Karpas-422 (cell line): Measurements from ENCODE around the gene ELAVL2. TPM values are rescaled to one million over a fixed set of nuclear protein-coding genes. Genes with fewer than 3 reads are reported as not detected.

Source experiments
- DNase-seq: peaks from one replicate; pipeline ENCODE4 v3.0.0-alpha.2; 2015
- H2AFZ ChIP-seq: fragments of 200-600 bp; sonication (generic); 2 replicates; pipeline ENCODE4 v1.6.1; 2014; ENCODE audit warnings: antibody characterized with exemption, low read length, mixed read lengths
- H3K27ac ChIP-seq: fragments of 200-600 bp; sonication (generic); 2 replicates; pipeline ENCODE4 v1.5.1; 2014; ENCODE audit warnings: mild to moderate bottlenecking, low read length, moderate library complexity
- H3K27me3 ChIP-seq: fragments of 200-600 bp; sonication (generic); 2 replicates; pipeline ENCODE4 v1.6.1; 2014; ENCODE audit warnings: low read length, mixed read lengths
- H3K36me3 ChIP-seq: fragments of 200-600 bp; sonication (generic); 2 replicates; pipeline ENCODE4 v1.6.1; 2014; ENCODE audit warnings: low read length, mixed read lengths; ENCODE audit not compliant: insufficient read depth
- H3K4me1 ChIP-seq: fragments of 200-600 bp; sonication (generic); 2 replicates; pipeline ENCODE4 v1.6.1; 2014; ENCODE audit warnings: mild to moderate bottlenecking, low read length, mixed read lengths
- H3K4me2 ChIP-seq: fragments of 200-600 bp; sonication (generic); 2 replicates; pipeline ENCODE4 v1.6.1; 2014; ENCODE audit warnings: low read length, low read depth, mild to moderate bottlenecking; ENCODE audit not compliant: poor library complexity, severe bottlenecking
- H3K4me3 ChIP-seq: fragments of 200-600 bp; sonication (generic); 2 replicates; pipeline ENCODE4 v1.5.1; 2014; ENCODE audit warnings: mild to moderate bottlenecking, antibody characterized with exemption, low read length, mixed read lengths
- H3K79me2 ChIP-seq: fragments of 200-600 bp; sonication (generic); 2 replicates; pipeline ENCODE4 v1.6.1; 2014; ENCODE audit warnings: mild to moderate bottlenecking, low read length, mixed read lengths
- H3K9ac ChIP-seq: fragments of 200-600 bp; sonication (generic); 2 replicates; pipeline ENCODE4 v1.6.0; 2014; ENCODE audit warnings: low read length
- H3K9me2 ChIP-seq: fragments of 200-600 bp; sonication (generic), shearing (Covaris generic); replicated peaks from 2 replicates; pipeline ENCODE4 v1.6.0; 2014; ENCODE audit warnings: mild to moderate bottlenecking, low read length, moderate library complexity; ENCODE audit not compliant: insufficient read depth
- H3K9me3 ChIP-seq: fragments of 300-700, 200-600 bp; sonication (generic); 2 replicates; pipeline ENCODE4 v1.6.1; 2014; ENCODE audit warnings: low read length, mixed read lengths
- H4K20me1 ChIP-seq: fragments of 200-600 bp; sonication (generic); 2 replicates; pipeline ENCODE4 v1.6.1; 2014; ENCODE audit warnings: mild to moderate bottlenecking, antibody characterized with exemption, low read length, low read depth; ENCODE audit not compliant: insufficient read depth
- total RNA-seq: library from RNA; depleted of rRNA; stranded (reverse); fragments of >200 nt; shearing (Covaris generic); gene quantifications from 2 replicates; pipeline ENCODE4 v1.2.3, GENCODE V29; 2014; ENCODE audit warnings: low replicate concordance

Gene ELAVL2
- total RNA-seq, 1 experiment from 2014 or later, result not detected

GRCh38 chr9:23721466-23721865 is 104.6 kb downstream of the ELAVL2 start:
- Histone ChIP-seq H3K27me3 (no peaks in the 10 kb centered on the region), H3K9ac (no peak overlapping the region), H3K79me2 (no peaks in the 10 kb centered on the region), H3K9me3 (no peaks in the 10 kb centered on the region), H3K9me2 (no peaks in the 10 kb centered on the region), H3K4me3 (no peak overlapping the region), H3K4me2 (no peak overlapping the region), H2AFZ (no peak overlapping the region), H4K20me1 (no peaks in the 10 kb centered on the region), H3K36me3 (no peaks in the 10 kb centered on the region), H3K4me1 (no peaks in the 10 kb centered on the region), H3K27ac (no peak overlapping the region)
- DNase-seq, result no peak

DNA sequence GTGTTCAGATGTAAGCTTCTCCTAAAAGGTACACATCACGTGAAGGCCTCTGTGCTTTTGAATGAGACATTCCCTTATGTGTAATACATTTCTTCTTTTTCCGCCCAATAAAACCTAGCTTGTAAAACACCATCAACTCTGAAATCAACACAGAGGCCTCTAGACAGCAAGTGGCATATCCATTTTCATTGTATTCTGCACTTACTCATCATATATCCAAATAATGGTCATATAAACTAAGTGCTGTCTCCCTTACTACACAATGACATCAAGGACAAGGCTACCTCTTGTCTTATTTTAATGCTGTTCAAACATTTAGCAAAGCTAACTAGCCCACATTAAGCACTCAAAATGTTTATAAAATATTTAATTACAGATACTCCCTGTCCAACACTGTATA is 108.5 kb downstream of the ELAVL2 start:
- Histone ChIP-seq H3K9me2 (no peaks in the 10 kb centered on the region), H3K27me3 (no peaks in the 10 kb centered on the region), H3K4me3 (no peak overlapping the region), H2AFZ (no peak overlapping the region), H3K27ac (no peak overlapping the region), H3K9me3 (no peaks in the 10 kb centered on the region), H3K4me2 (no peak overlapping the region), H3K4me1 (no peaks in the 10 kb centered on the region), H3K79me2 (no peaks in the 10 kb centered on the region), H3K9ac (no peak overlapping the region), H3K36me3 (no peaks in the 10 kb centered on the region), H4K20me1 (no peaks in the 10 kb centered on the region)
- no peak for DNase-seq

- Histone ChIP-seq H3K9me3 (no peaks in the 10 kb centered on the region), H3K79me2 (no peaks in the 10 kb centered on the region), H4K20me1 (no peaks in the 10 kb centered on the region), H2AFZ (no peak overlapping the region), H3K4me3 (no peak overlapping the region), H3K9me2 (no peaks in the 10 kb centered on the region), H3K9ac (no peak overlapping the region), H3K27me3 (no peaks in the 10 kb centered on the region), H3K4me2 (no peak overlapping the region), H3K27ac (no peak overlapping the region), H3K4me1 (no peaks in the 10 kb centered on the region), H3K36me3 (no peaks in the 10 kb centered on the region)
- DNase-seq, result no peak
Measured at GRCh38 chr9:23707249-23707648, 118.8 kb downstream of the ELAVL2 start.

GRCh38 chr9:23702311-23702922 is 123.6 kb downstream of the ELAVL2 start:
- Histone ChIP-seq H3K4me1 (no peaks in the 10 kb centered on the region), H3K9ac (no peak overlapping the region), H3K36me3 (no peaks in the 10 kb centered on the region), H3K79me2 (no peaks in the 10 kb centered on the region), H3K9me3 (no peaks in the 10 kb centered on the region), H3K27me3 (no peaks in the 10 kb centered on the region), H3K4me2 (no peak overlapping the region), H3K4me3 (no peak overlapping the region), H3K27ac (no peak overlapping the region), H2AFZ (no peak overlapping the region), H4K20me1 (no peaks in the 10 kb centered on the region), H3K9me2 (no peaks in the 10 kb centered on the region)
- no peak for DNase-seq

- H3K79me2 ChIP-seq, result no peaks in the 10 kb centered on the region
- H4K20me1 ChIP-seq, result no peaks in the 10 kb centered on the region
- no peak for DNase-seq
- no peak overlapping the region for H3K27ac ChIP-seq
- H3K9me3 ChIP-seq, result no peaks in the 10 kb centered on the region
- no peaks in the 10 kb centered on the region for H3K36me3 ChIP-seq
- no peaks in the 10 kb centered on the region for H3K9me2 ChIP-seq
- no peak overlapping the region for H3K4me3 ChIP-seq
- no peak overlapping the region for H3K9ac ChIP-seq
- no peaks in the 10 kb centered on the region for H3K27me3 ChIP-seq
- no peak overlapping the region for H2AFZ ChIP-seq
- H3K4me1 ChIP-seq, result no peaks in the 10 kb centered on the region
- no peak overlapping the region for H3K4me2 ChIP-seq
Measured at GRCh38 chr9:23701291-23701690, 124.7 kb downstream of the ELAVL2 start.

GRCh38 chr9:23700359-23700758 is 125.7 kb downstream of the ELAVL2 start:
- no peak for DNase-seq
- Histone ChIP-seq H3K9me2 (no peaks in the 10 kb centered on the region), H3K79me2 (no peaks in the 10 kb centered on the region), H3K4me3 (no peak overlapping the region), H3K36me3 (no peaks in the 10 kb centered on the region), H3K4me1 (no peaks in the 10 kb centered on the region), H2AFZ (0 out of 2 replicates have a peak overlapping the region, but pooled peaks have one; percentile 5), H3K9ac (no peak overlapping the region), H3K27ac (no peak overlapping the region), H3K4me2 (no peak overlapping the region), H4K20me1 (no peaks in the 10 kb centered on the region), H3K9me3 (no peaks in the 10 kb centered on the region), H3K27me3 (no peaks in the 10 kb centered on the region)

GRCh38 chr9:23698161-23698560 is 127.9 kb downstream of the ELAVL2 start:
- no peaks in the 10 kb centered on the region for H3K27me3 ChIP-seq
- H3K9me2 ChIP-seq, result no peaks in the 10 kb centered on the region
- no peaks in the 10 kb centered on the region for H4K20me1 ChIP-seq
- no peak overlapping the region for H3K9ac ChIP-seq
- H3K27ac ChIP-seq, result no peak overlapping the region
- no peaks in the 10 kb centered on the region for H3K36me3 ChIP-seq
- no peaks in the 10 kb centered on the region for H3K79me2 ChIP-seq
- no peak overlapping the region for H3K4me3 ChIP-seq
- H3K4me1 ChIP-seq, result no peaks in the 10 kb centered on the region
- H3K9me3 ChIP-seq, result no peaks in the 10 kb centered on the region
- no peak overlapping the region for H3K4me2 ChIP-seq
- no peak overlapping the region for H2AFZ ChIP-seq
- DNase-seq, result no peak

DNA sequence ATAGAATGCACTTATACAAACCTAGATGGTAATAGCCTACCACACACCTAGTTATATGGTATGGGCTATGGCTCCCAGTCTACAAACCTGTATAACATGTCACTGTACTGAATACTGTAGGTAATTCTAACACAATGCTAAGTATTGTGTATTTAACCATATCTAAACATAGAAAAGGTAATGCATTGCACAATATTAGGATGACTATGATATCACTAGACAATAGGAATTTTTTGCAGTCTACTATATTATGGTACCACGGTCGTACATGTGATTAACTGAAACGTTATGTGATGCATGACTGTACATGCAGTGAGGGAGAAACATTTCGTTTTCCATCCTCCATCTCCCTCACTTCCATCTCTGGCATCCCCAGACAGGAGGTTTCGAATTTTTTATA is 130.5 kb downstream of the ELAVL2 start:
- H3K27ac ChIP-seq, result no peak overlapping the region
- H3K79me2 ChIP-seq, result no peaks in the 10 kb centered on the region
- no peaks in the 10 kb centered on the region for H4K20me1 ChIP-seq
- no peak overlapping the region for H3K9ac ChIP-seq
- H3K36me3 ChIP-seq, result no peaks in the 10 kb centered on the region
- H2AFZ ChIP-seq, result no peak overlapping the region
- H3K9me3 ChIP-seq, result no peaks in the 10 kb centered on the region
- no peaks in the 10 kb centered on the region for H3K4me1 ChIP-seq
- H3K27me3 ChIP-seq, result no peaks in the 10 kb centered on the region
- no peaks in the 10 kb centered on the region for H3K9me2 ChIP-seq
- H3K4me3 ChIP-seq, result no peak overlapping the region
- no peak overlapping the region for H3K4me2 ChIP-seq
- DNase-seq, result no peak

DNA sequence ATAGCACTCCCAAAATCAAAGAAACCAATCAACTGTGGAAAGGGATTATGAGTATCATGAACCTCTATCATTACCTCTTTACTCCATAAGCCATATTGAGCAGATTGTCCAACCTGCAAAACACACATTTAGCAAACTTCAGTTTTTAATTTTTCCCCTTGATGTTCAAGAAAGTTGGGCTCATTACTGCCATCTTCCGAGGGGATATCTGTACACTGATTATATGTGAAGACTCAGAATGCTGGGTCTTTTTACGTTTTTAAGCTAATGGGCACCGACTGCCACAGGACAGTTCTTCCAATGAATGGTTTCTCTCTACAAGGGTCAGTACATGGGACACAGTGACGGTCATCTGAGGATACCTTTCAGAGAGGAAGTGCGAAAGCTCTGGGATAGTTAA is 132.7 kb downstream of the ELAVL2 start:
- Histone ChIP-seq H3K9me3 (no peaks in the 10 kb centered on the region), H3K9ac (no peak overlapping the region), H3K27me3 (no peaks in the 10 kb centered on the region), H2AFZ (no peak overlapping the region), H3K9me2 (no peaks in the 10 kb centered on the region), H4K20me1 (no peaks in the 10 kb centered on the region), H3K4me1 (no peaks in the 10 kb centered on the region), H3K79me2 (no peaks in the 10 kb centered on the region), H3K27ac (no peak overlapping the region), H3K4me2 (no peak overlapping the region), H3K4me3 (no peak overlapping the region), H3K36me3 (no peaks in the 10 kb centered on the region)
- peak; percentile 62 for DNase-seq
